ENCODE measurements around the gene RNF31. TPM values are rescaled to one million over a fixed set of nuclear protein-coding genes. Genes with fewer than 3 reads are reported as not detected.

Gene RNF31
- total and polyA plus RNA-seq, 2 donors (not counting 3 experiments of a cell fraction or from before 2014, with no cell fraction given): 32.3 to 69.7 TPM

DNA sequence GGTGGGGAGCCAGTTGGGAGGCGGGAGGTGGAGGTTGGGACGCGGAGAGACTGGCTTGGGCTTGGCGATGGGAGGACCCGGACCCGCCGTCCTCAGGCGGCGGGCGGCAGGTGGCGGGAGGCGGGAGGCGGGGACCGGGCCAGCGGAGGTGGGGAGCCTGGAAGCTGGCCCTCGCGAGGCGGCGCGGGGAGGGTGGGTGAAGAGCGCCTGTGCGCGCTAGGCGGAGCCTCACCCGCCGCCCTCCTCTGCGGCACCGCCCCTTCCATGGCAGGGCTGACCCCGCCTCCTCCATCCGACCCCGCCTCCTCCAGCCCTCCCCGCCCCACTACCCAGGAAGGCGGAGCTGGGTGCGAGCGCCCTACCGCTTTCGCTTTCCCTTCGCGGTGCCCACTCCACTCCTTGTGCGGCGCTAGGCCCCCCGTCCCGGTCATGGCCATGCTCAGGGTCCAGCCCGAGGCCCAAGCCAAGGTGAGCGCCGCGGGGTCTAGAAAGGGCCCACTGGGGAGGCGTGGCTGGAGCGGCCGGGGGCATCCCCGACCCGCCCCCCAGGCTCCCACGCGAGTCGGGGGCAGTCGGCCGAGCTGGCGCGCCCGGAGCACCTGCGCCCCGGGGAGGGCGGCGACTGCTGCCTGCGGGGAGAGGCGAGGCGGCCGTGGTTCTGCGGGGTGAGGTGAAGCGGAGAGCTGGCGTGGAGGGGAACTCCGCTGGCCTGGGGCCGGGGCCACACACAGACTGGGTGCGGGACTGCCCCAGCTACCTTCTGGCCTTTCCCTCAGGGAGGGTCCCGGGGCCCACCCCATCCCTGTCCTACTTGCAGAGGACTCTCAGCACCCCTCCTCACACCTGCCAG is 11.2 kb upstream of the RNF31 start, which contains the start of gene PSME1:
Gene PSME1 (plus strand): TSS at position 361 of the 850 bp plus-strand sequence. CDS start 69 bp downstream, at position 430.
- CTCF ChIA-PET: interaction anchor here (0.8 to 2.6 kb wide), 9 partner anchors 10 to 197 kb away, joined by 3 to 15 read pairs (median 9); partner anchors contain the start of genes DCAF11, IRF9, NRL and PSME2
- peak within 1 kb of the TSS; percentile 99 for H2AFZ ChIP-seq (ENCODE audit: low read depth, low read length)
- TF ChIP-seq EZH2 (IDR thresholded peaks at IDR 0.05; ENCODE audit: borderline replicate concordance, low read depth, low read length, severe bottlenecking): no peak
- TF ChIP-seq, protein P1, sequence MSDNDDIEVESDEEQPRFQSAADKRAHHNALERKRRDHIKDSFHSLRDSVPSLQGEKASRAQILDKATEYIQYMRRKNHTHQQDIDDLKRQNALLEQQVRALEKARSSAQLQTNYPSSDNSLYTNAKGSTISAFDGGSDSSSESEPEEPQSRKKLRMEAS (IDR thresholded peaks at IDR 0.05; ENCODE audit: insufficient read depth, insufficient read length): no peak
- TF ChIP-seq, protein P2, sequence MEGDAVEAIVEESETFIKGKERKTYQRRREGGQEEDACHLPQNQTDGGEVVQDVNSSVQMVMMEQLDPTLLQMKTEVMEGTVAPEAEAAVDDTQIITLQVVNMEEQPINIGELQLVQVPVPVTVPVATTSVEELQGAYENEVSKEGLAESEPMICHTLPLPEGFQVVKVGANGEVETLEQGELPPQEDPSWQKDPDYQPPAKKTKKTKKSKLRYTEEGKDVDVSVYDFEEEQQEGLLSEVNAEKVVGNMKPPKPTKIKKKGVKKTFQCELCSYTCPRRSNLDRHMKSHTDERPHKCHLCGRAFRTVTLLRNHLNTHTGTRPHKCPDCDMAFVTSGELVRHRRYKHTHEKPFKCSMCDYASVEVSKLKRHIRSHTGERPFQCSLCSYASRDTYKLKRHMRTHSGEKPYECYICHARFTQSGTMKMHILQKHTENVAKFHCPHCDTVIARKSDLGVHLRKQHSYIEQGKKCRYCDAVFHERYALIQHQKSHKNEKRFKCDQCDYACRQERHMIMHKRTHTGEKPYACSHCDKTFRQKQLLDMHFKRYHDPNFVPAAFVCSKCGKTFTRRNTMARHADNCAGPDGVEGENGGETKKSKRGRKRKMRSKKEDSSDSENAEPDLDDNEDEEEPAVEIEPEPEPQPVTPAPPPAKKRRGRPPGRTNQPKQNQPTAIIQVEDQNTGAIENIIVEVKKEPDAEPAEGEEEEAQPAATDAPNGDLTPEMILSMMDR (IDR thresholded peaks at IDR 0.05; ENCODE audit: extremely low read depth in 1 of 2, insufficient read depth in 1 of 2, low read depth in 1 of 2, low read length in 2 of 2): no peak
- no peak for TF ChIP-seq JUN (IDR thresholded peaks at IDR 0.05; ENCODE audit: borderline replicate concordance, insufficient read depth, insufficient read length, low read depth)
- peak; percentile 58 for TF ChIP-seq POLR2AphosphoS5 (IDR thresholded peaks at IDR 0.05; ENCODE audit: insufficient read depth, low read depth, low read length)
- no peak for TF ChIP-seq MYC (IDR thresholded peaks at IDR 0.05; ENCODE audit: low read depth, low read length)
- no peak for TF ChIP-seq FOS (IDR thresholded peaks at IDR 0.05; ENCODE audit: borderline replicate concordance, insufficient read depth, low read length)
- TF ChIP-seq GATA2 (IDR thresholded peaks at IDR 0.05; ENCODE audit: insufficient read depth, insufficient read length, low read depth, low read length): no peak
- TF ChIP-seq POLR2A (IDR thresholded peaks at IDR 0.05; ENCODE audit: low read depth, low read length): peak; percentile 78
- peak within 1 kb of the TSS; percentile 56 to 93 (median 90) for H3K4me3 ChIP-seq (replicated peaks in 1 of 3; ENCODE audit: insufficient read depth in 1 of 3, low read depth in 1 of 3, low read length in 3 of 3)
- H3K4me2 ChIP-seq (ENCODE audit: insufficient read depth, low read length): peak within 1 kb of the TSS; percentile 67
- dilution Hi-C loops (cut with MboI; ENCODE audit: extremely low pct_ligation_motif_present, low sequenced_read_pairs) (no loop called here), intact Hi-C loops (cut with micrococcal nuclease) (loop anchor here (1.0 kb wide), 3 partner anchors 11 to 41 kb away; partner anchors contain the start of genes DCAF11, NRL and RNF31)
- peak within 1 kb of the TSS; percentile 79 for H3K9ac ChIP-seq (replicated peaks; ENCODE audit: extremely low read depth, insufficient read depth, low read length)
- FAIRE-seq (peak; percentile 94), DNase-seq (ENCODE audit: low read depth, low spot score) (peak; percentile 92)
- no peaks in the 10 kb centered on the region for H3K9me1 ChIP-seq (replicated peaks; ENCODE audit: control insufficient read depth, extremely low read depth, insufficient read depth, low read length)
- POLR2A ChIA-PET: interaction anchor here (1.2 to 1.5 kb wide), 2 partner anchors 11 to 21 kb away, joined by 8 to 10 read pairs; partner anchors contain the start of genes DCAF11, NRL, PSME2 and RNF31
- peaks cover 20% of the 10 kb centered on the region for H3K79me2 ChIP-seq (ENCODE audit: control insufficient read depth, insufficient read depth, low read length)
- no TSS peak for BruUV-seq (replicated peaks)
- no peaks in the 10 kb centered on the region for H4K20me1 ChIP-seq (replicated peaks; ENCODE audit: control insufficient read depth, extremely low read depth, insufficient read depth, low read length)
- H3K4me1 ChIP-seq (ENCODE audit: control insufficient read depth, extremely low read depth, insufficient read depth, low read length): peaks cover 15% of the 10 kb centered on the region
- H3K27ac ChIP-seq (ENCODE audit: insufficient read depth, low read depth, low read length): peak within 1 kb of the TSS; percentile 54
- no peaks in the 10 kb centered on the region for H3K9me3 ChIP-seq (replicated peaks; ENCODE audit: control insufficient read depth, insufficient read depth, low read length)
- peaks cover 6 to 19% of the 10 kb centered on the region in 2 experiments for H3K36me3 ChIP-seq (ENCODE audit: control insufficient read depth in 2 of 2, extremely low read depth in 1 of 2, insufficient read depth in 2 of 2, low read length in 2 of 2)
- no peaks in the 10 kb centered on the region for H3K27me3 ChIP-seq (ENCODE audit: control insufficient read depth in 2 of 2, insufficient read depth in 2 of 2, low read length in 2 of 2)
